Effector CD8-positive, alpha-beta T cell (primary cell): ENCODE results near the gene ARID5B.
"Not testable (repeated sequence)": the region's sequence is repeated elsewhere in the genome, so short reads cannot be mapped to it uniquely, and the experiment has no call there.

ENCODE experiments used
- DNase-seq: peaks from one replicate; lab custom pipeline; 2025; lab: John Stamatoyannopoulos, UW

Gene ARID5B

DNA sequence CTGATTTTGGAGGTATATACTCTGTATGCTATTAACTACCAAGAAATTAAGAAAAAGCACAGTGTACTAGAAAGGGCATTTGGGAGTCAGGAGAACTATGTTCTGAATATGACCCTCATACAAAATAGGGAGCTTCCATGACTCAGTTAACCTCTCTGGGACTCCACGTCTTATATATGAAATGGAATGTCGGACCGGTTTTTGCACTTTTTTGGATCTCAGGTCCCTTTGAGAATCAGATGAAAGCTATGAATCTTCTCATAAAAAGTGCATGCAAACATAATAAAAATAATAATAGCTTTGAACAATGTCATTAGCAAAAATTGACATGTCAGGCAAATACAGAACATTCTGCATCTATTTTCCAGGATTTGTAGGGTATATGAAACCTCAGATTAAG, 113.0 kb downstream of the ARID5B start:
- DNase-seq, result no peak

DNA sequence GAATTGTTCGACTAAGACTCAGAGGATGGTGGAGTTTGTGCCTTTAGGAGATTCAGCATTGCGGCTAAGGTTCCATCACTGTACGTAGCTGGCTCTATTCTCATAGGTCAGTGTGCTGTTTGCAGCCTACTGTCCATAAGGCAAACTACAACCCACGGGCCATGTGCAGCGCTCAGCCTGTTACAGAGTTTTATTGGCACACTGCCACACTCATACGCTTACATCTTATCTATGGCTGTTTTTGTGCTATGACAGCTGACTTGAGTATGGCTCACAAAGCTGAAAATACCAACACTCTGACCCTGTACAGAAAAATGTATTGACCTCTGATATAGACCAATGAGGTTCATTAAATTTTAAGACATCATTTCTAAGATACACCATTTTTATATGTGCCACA, 114.5 kb downstream of the ARID5B start:
- no peak for DNase-seq

DNA sequence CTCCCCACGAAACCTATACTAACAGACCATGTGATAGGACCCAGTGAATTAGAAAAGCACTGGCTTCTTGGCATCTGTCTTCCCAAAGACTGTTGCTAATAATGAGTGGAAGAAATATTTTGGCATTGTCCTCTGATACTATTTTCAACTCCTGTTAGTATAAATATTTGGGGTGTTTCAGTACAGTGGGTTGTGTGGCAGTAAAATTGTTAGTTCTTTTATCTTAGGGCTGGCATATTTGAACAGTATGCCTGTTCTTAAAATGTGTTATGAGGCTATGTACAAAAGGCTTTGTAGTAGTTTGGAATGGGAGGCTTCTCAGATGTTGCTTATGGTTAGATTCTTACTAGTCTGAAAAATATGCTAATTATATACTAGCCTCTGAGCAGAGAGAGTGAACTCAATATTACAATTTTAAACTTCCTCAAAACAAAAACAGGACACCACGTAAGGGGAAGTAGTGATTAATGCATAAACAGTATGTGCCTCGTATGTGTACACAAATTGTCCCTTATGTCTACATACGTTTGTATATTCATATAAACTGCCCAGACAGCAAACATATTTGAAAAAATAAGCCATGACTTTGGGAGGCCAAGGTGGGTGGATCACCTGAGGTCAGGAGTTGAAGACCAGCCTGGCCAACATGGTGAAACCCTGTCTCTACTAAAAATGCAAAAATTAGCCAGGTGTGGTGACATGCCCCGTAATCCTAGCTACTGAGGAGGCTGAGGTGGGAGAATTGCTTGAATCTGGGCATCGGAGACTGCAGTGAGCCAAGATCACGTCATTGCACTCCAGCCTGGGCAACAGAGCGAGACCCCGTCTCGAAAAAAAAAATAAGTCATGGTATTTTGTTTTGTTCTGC, 115.4 kb downstream of the ARID5B start:
- DNase-seq, result no peak

DNA sequence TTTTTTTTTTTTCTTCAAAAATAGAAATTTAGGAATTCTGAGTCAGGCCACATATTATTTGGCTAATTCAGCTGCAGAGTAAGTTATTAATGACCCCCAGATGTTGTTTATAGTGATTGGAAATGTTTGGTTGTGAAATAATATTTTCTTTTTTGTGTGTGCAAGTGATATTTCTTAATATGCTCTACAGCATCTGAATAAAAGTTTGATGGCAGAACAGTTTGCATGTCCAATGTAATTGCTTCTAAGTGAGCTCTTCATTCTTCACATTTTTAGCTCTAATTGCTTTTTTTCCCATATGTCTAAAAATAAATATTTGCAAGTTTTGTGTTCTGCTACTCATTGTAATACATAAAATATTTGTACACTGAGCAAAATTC, 116.0 kb downstream of the ARID5B start:
- DNase-seq, result no peak

DNA sequence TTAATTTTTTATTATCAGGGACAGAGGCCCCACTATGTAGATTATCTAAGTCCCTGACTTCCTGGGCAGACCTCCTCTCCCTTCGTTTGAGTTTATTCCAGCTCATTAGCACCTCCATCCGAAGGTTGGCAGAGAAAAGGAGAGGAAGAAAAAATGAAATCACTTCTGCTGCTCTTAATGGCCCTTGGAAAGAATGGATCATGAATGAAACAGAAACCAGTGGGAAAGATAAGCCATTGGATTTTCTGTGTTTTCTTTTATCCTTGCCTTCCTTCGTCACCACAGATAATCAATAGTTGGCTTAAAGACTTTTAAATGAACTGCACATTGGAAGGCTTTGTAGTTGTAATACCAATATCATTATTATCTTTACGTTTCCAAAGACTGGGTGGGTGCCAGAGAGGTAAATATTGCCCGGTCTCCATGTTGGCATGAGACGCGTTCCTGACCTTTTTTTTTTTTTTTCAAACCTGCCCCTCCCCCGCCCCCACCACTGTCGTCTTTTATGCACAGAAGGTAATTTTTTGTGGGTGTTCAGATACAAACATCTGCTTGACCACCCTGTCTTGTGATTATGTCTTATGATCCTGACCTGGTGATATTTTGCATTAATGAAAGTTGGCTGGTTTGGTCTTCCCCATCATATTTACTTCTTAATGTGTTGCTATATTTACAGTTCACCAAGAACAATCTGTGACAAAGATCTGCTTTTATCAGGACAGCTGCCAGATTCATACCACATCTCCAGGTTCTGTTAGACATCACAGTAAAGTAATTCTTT, 116.8 kb downstream of the ARID5B start:
- no peak for DNase-seq

DNA sequence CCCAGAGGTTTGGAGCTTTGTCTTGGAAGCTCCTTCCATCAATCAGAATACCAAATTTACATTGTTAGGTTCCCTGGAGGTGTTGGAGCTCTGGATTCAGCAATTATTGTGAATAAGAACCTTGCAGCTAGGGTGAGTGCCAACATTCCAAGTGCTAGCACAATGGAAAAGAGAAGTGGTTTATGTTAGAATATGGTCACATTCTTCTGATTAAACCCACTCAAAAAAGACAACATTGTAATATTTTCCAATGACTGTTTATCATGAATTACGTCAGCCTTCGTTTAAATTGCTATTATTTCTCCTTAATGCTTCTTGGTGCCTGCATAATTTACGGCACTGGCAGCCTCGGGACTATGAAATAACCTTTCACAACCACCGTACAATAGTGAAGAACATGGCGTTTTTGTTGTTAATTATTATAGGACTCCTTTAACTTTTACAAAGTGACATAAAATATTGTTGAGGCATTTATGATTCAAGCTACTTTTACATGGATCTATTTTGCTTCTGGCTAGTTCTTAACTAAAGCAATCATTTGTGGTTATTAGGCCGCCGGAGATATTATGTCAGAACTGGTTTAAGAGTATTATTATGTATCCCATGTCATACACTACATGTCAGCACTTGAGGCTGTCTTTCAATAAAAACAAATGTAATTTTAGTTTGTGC, 117.7 kb downstream of the ARID5B start:
- DNase-seq, result no peak

DNA sequence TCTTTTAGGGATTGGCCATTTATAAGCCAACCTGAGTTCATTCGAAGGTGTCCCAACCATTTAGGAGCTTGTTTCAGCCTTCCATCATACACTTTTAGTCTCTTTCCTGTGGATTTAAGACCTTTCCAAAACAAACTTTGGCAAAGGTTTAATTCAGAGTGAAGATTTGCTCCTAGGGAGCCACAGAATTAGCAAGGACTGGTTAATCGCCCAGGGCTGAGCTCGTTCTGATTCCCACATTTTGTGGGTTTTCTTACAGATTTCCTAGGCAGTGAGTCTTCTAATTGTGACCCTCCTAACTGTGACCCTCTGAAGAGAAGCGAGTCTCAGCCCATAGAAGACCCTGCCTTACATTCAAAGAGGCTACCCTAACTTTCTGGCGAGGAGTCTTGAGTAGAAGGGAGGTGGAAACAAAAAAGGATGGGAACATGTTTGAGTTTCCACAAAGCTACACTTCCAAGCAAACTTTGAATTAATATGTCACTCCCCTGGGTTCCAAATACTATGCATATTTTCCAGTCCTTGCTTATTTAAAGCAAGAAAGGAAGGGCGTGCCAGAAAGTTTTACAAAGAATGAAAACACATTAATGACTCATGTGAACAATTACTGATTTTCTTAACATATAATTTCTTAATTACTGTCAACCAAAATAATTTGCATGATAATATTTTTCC, 118.3 kb downstream of the ARID5B start:
- DNase-seq, result no peak

DNA sequence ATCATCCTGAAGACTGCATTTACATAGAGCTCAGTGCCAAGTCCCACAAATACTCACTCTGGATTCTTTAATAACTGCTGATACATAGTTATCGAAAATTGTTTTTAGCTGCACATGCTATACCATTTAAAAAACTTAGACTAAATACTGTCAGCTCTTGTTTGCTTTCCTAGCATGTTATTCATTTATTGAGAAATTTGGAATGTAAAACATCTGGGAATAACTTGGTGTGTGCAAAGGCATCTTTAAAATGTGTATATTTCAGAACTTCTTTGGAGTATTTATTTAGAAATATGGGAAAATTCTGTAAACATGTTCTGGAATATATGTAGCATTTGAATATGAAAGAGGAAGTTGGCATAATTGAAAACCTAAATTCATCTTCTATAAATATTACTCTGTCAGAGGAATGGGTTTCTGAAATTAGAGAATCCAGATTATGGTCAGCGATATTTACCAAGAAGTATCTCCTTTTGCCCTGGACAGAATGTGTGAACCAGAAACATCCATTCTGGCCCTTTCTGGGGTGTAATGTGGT, 119.7 kb downstream of the ARID5B start:
- no peak for DNase-seq

DNA sequence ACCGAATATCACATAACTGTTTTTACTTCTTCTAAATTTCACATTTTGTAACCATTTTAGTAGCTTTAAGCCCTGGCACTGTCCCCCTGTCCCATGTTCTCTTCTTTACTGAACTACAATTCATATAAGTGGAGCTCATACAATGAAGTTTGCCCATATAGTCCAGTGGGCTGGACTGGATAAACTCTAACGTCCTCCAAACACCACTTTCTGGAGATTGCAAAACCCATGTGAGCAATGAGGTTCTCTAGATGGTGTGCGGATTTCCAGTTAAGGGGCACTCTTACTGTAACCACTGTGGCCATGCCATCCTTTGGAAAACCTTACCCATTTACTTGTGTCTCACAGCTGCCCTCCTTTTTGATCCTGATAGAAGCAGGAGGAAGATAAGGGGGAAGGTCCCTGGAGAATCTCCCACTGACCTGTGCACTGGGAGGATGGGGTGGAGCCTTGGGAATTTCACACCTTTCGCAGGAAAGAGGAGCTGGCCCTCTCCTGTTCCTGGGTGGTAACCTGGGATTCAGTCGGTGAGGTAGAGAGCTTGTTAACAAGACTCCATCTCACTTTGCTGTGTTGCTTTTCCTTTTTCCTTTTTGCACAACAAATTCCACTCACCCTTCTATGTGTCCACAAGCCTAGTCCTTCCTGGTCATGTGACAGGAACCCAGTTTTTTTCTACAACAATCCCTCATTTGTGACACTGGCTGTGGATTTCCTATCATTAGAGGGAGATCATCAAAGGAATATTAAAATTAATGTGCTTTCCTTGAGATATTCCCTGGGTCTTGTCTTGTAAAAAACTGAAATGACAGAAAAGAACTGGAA, 120.7 kb downstream of the ARID5B start:
- no peak for DNase-seq

DNA sequence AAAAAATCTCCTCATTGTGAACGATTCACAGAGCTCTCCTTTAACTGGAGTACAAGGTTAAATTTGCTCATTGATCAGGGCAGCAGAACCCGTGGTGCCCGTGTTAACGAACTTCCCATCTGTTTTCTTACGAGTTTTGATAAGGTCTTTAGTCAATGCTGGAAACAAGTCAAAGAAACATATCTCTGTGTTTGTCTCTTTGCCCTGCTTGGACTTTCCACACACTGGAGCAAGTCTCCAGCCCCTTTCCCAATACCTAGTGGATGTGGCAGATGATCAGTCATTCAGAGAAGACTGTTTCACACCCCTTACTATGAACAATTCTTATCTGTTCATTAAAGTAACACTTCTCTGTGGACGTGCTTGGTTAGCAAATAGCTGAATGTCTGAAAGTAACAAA, 121.3 kb downstream of the ARID5B start:
- no peak for DNase-seq

DNA sequence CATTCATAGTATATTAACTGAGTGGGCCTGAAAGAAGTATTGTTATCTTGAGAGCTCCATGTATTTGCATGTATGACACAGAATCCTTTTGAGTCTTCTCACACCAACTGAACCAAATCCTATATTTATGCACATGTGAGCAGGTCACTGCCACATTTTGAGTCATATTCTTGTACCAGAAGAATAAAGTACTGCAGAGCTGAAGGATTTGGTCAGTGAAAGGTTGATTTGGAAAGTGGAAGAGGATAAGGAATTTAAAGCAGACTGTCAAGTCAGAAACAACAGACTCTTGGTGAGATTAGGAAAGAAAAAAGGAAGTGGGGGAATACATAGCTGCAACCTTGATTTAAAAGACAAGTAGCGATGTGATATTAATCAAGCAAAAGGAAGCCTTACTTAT, 121.8 kb downstream of the ARID5B start:
- DNase-seq, result no peak

DNA sequence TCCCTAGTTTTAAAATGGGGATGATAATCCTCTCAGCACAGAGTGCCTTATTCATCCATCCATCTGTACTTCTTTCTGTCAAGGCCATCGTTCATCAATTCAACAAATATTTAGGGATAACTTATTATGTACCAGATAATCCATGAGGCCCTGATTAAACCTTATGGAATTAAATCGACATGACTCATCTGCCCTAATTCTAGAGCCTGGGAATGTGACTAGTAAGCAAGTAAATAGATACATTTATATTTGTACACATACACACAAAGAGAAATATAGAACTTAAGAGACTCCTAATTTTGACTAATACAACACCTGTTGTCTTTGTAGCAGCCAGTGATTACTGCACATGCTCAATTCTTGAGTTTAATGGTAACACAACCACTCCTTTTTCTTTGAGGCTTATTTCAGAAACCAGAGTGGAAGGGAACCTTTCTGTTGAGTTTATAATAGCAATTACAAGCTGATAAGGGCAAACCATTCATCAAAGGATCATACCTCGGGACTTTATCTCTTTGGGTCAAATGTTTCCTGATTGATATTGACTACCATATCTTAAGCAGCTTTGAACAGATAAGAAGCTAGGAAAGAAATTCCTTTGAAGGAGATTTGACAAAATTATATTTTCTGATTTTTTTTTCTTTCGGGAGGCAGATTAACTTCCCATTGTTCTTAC, 122.7 kb downstream of the ARID5B start:
- DNase-seq, result no peak

DNA sequence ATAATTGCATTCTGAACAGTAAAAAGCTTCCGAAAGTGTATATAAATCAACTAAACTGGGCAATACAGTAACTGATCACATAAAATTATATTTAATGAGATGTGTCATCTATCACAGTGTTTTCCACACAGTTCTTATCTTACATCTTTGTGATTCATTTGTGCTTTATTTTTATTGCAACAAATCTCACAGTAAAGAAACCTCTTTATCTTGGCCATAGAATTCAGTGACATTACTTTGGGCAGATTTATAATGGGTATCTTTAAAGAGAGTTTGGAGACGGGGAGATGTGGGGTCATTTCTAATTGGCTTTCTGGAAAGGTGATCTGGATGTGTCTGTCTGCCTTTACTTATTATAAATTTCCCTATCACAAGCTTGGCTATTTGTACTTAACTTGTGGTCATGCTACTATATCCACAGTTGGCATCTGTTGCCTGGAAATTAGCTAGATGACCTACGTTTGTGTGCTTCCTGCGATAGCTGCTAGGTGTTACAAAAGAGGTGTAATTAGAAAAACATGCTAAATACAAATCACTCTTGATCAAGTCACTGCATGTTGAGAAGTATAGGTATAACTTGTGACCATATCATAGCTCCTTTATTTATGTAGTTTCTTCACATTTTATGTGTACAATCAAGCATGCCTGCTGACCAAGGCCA, 123.8 kb downstream of the ARID5B start:
- no peak for DNase-seq

DNA sequence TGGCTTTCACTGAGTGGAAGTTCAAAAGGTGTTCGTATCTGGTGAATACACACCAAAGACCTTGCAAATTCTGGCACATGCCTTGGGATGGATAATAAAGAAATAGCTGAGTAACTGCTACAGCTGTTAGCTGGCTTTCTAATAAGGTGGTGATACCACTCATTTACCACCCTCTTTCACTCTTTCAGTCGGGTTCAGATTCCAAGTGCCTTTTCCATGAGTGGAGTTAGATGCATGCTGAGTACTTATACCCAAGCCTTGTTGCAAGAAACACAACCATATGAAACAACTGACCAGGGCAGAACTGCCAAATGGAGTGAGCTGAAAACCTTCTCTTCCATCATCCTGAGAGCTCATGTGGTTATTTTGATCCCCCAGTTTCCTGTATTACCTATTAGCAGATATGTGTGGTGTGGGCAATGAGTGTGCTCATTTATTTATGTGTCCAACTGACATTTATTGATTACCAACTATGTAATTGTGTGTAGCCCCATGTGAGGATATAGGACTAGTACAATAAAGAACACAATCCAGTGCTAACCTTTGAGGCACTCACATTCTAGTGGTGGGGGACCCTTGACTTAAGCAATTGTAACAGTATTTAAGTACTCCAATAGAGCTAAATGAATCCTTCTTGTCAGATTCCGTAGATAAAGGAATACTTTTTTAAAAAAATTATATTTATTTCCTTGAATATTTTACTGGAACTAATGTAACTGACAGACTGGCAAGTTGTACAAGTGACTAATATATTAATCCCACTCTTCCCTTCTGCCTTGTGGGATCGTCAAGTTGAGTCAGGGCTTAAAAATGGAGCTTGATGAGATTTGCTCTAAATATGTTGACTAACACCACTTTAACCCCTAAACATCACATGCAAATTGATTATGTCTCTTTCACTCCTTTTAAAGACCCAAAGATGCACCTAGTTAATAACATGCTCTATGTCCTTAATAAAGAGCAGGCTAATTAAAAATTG, 124.7 kb downstream of the ARID5B start:
- no peak for DNase-seq

DNA sequence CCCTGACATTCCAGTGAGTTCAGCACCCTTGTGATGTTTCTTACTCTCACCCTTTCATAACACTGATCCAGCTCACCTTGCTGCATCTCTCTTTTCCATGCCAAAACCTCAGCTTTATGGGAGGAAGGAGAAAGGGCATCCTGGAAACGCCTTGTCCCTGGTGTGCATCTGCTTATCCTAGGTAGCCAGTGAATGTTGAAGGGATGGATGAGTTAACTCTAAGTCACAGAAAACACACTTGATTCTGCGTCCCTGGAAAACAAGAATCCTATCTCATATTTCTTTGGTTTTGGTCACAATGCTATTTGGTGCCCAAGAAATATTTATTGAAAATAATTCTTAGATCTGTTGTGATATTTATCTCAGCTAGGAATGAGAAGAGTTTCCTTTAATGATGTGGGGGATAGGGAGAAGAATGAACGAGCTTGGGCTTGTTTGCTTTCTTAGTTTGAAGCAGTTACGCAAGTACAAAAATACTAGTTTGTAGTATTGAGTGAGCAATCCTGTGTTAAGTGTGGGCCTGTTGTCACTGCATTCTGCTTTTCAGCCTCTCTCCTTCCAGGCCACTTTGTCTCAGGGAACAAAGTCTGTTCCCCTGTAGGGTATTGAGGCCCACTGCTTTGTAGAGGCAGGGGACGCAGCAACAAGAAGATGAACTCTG, 126.5 kb downstream of the ARID5B start:
- DNase-seq, result no peak

DNA sequence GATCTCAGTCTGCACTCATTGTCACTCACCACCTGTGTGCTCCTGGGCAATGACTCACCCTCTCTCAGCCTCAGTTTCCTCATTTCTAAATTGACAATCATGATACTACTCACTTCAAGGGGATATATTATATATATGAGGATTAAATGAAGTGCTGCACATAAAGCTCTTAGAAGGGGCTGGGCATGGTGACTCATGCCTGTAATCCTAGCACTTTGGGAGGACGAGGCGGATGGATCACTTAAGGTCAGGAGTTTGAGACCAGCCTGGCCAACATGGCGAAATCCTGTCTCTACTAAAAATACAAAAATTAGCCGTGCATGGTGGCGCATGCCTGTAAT, 127.0 kb downstream of the ARID5B start:
- DNase-seq, result not testable (repeated sequence)

DNA sequence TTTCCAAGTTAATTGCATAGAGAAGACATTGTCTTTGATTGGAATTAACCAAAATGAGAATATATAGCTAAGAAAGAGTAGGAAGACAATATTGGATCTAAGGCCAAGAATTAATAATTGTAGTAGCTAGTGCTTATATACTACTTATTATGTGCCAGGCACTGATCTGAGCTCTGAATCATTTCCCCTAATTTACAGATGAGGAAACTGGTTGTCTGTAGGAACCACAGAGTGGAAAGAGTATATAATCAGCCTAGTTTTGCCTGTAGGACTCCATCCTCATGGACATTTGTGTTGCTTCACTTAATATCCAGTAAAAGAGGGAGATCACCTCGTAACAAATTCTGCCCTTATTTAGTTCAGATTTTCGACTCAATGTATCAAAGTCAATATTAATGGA, 127.9 kb downstream of the ARID5B start:
- no peak for DNase-seq

DNA sequence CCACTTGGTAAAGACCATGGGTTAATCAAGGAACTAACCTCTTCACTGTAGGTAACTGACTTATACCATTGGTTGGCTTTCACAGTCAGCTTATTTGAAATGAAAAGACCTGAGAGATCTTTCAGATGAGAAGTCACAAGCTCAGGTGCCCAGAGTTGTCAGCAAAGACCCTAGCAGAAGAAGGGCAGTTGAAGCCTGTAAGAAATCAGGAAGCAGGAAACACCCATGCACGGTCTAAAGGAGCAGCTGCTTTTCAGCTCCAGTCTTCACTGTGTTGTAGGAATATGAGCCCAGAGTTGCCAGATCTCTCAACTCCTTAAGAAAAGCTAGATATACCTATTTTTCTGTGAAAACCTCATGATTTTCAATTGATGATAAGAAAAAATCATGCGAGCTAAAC, 130.0 kb downstream of the ARID5B start:
- no peak for DNase-seq
